Neutrophil (primary cell): ENCODE data around the gene LSM3.

Experiments used
- H3K27ac ChIP-seq: fragments of 200-600 bp; sonication (generic); 2 replicates; pipeline ENCODE4 v1.5.1; 2016; ENCODE audit warnings: mild to moderate bottlenecking, moderate library complexity
- H3K27me3 ChIP-seq: fragments of 200-600 bp; sonication (generic); 2 replicates; pipeline ENCODE4 v1.6.0; 2016; ENCODE audit warnings: mild to moderate bottlenecking
- H3K36me3 ChIP-seq: fragments of 200-600 bp; sonication (generic); 2 replicates; pipeline ENCODE4 v1.5.1; 2017
- H3K4me1 ChIP-seq, 2 experiments: fragments of 200-600 bp in 1 of 2; sonication (generic) in 1 of 2; 1 replicate in 1 of 2; 2 replicates in 1 of 2; pipeline versions ENCODE4 v1.5.1 to v1.6.1; 2013 to 2016; ENCODE audit warnings: low read depth in 1 of 2, low read length in 1 of 2, mild to moderate bottlenecking in 1 of 2, moderate library complexity in 1 of 2; ENCODE audit not compliant: control insufficient read depth in 1 of 2, insufficient read depth in 1 of 2
- H3K4me3 ChIP-seq, 2 experiments: fragments of 200-600 bp in 1 of 2; sonication (generic) in 1 of 2; 1 replicate in 1 of 2; 2 replicates in 1 of 2; pipeline ENCODE4 v1.5.1; 2013 to 2016; ENCODE audit warnings: low read depth in 1 of 2, low read length in 1 of 2, mild to moderate bottlenecking in 1 of 2, moderate library complexity in 1 of 2
- H3K9me3 ChIP-seq: fragments of 200-600 bp; sonication (generic); 2 replicates; pipeline ENCODE4 v1.5.1; 2016
- CTCF ChIP-seq: fragments of 200-600 bp; sonication (generic); IDR thresholded peaks from 2 replicates; pipeline ENCODE4 v1.5.1; 2016; ENCODE audit warnings: antibody characterized with exemption

Gene LSM3

DNA sequence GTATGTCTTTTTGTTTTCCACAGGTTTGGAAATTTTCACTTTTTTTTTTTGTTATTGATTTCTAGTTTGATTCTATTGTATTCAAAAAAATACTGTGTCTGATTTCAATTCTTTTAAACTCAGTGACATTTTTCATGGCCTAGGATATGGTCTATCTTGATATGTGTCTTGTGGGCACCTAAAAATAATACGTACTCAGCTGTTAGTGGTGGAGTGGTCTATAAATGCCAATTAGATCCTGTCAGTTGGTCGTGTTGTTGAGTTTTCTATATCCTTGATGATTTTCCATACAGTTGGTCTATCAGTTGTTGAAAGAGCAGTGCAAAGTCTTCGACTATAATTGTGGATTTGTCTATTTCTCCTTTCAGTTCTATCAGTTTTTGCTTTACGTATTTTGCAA is 61.7 kb downstream of the LSM3 start:
- no peaks in the 10 kb centered on the region for H3K36me3 ChIP-seq
- TF ChIP-seq CTCF = no peak
- H3K27ac ChIP-seq = no peak overlapping the region
- H3K4me1 ChIP-seq = no peaks in the 10 kb centered on the region
- H3K9me3 ChIP-seq = no peaks in the 10 kb centered on the region
- no peak overlapping the region for H3K4me3 ChIP-seq
- no peaks in the 10 kb centered on the region for H3K27me3 ChIP-seq

DNA sequence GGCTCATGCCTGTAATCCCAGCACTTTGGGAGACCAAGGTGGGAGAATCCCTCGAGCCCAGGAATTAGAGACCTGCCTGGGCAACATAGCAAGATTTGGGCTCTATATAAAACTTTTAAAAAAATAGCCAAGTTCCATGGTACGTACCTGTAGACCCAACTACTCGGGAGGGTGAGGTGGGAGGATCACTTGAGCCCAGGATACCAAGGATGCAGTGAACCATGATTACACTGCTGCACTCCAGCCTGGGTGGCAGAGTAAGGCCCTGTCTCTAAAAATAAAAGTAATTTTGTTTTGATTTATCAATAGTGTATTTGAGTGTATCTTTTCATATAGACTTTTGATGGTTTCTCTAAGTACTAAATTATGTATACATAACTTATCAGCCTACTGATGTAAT is 63.1 kb downstream of the LSM3 start:
- Histone ChIP-seq H3K27me3 (no peaks in the 10 kb centered on the region), H3K36me3 (no peaks in the 10 kb centered on the region), H3K27ac (no peak overlapping the region), H3K4me3 (no peak overlapping the region), H3K9me3 (no peaks in the 10 kb centered on the region), H3K4me1 (no peaks in the 10 kb centered on the region)
- no peak for TF ChIP-seq CTCF

DNA sequence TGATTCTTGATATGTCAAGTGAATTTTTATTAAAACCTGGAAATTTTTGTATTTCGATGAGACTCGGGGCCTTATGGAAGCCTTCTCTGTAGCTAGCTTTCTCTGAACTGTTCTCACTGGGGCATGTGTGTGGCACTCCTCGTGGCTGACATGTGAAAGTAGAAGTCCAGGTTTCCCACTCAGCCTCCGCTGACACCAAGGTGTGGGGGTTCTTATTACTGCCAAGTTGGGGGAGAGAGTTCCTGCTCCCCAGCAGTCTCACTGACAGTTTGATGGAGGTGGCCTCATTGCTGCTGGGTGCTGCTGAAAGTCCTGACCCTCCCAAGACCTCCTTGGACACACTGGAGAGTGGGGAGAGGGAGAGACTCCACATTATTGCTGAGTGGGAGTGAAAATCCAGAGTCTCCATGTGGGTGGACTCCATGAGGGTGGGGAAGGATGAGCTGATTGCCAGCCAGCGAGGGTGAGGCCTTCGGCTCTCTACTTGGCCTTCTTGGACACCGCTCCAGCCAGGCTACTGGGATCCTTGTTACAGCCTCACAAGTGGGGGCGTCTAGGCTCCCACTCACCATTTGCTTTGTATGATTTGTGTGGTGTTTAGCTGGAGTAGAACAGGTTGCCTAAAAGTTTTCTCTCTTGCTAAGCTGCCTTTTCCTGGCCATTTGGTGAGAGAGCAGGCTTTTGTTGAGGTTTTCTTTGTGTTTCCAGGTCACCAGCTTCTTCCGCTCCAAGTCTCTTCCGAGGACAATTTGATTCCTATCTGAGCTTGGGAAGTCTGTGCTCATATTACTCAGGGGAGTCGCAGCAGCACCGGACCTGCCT is 64.1 kb downstream of the LSM3 start:
- no peak for TF ChIP-seq CTCF
- Histone ChIP-seq H3K9me3 (no peaks in the 10 kb centered on the region), H3K27me3 (no peaks in the 10 kb centered on the region)

DNA sequence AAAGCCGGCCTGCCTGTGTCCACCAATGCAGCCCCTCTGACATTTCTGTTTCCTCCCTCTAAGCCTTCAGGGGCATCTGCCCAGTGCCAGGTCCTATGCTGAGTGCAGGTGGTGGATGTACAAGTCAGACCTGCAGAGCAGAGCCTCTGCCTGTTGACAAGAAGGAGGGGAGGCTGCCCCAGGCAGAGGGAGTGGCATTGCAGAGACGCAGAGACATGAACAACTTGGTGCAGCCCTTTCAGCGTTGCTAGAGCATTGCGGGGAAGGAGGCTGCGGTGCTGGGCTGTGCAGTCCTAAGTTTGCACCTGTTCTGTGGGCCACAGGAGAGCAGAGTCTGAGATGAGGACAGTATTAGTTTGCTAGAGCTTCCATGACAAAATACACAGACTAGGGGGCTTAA is 65.2 kb downstream of the LSM3 start:
- no peak for TF ChIP-seq CTCF
- no peak overlapping the region for H3K27ac ChIP-seq

More for the DNA sequence above, 64.1 kb downstream of the LSM3 start:
- Histone ChIP-seq H3K4me1 (no peaks in the 10 kb centered on the region), H3K36me3 (no peaks in the 10 kb centered on the region), H3K27ac (no peak overlapping the region), H3K4me3 (no peak overlapping the region)

GRCh38 chr3:14244521-14245247 is 66.1 kb downstream of the LSM3 start:
- H3K9me3 ChIP-seq = no peaks in the 10 kb centered on the region
- no peaks in the 10 kb centered on the region for H3K36me3 ChIP-seq
- no peak overlapping the region for H3K27ac ChIP-seq
- H3K4me1 ChIP-seq = no peaks in the 10 kb centered on the region
- H3K27me3 ChIP-seq = no peaks in the 10 kb centered on the region
- H3K4me3 ChIP-seq = no peak overlapping the region
- no peak for TF ChIP-seq CTCF

More for the DNA sequence above, 65.2 kb downstream of the LSM3 start:
- Histone ChIP-seq H3K4me1 (no peaks in the 10 kb centered on the region), H3K4me3 (no peak overlapping the region), H3K27me3 (no peaks in the 10 kb centered on the region), H3K9me3 (no peaks in the 10 kb centered on the region), H3K36me3 (no peaks in the 10 kb centered on the region)
